Right ventricle myocardium inferior (tissue), 1 donor: Measurements from ENCODE around the gene MYADM. TPM values are rescaled to one million over a fixed set of nuclear protein-coding genes. Genes with fewer than 3 reads are reported as not detected.
"Not testable (repeated sequence)": the region's sequence is repeated elsewhere in the genome, so short reads cannot be mapped to it uniquely, and the experiment has no call there.

ENCODE experiments used
- ATAC-seq: fragments of 200-7000 bp; cut with Tn5 transposase; one replicate; pipeline ENCODE4 v1.9.1; 2020; ENCODE audit warnings: mild to moderate bottlenecking, moderate library complexity
- DNase-seq: peaks from one replicate; pipeline ENCODE4 v3.0.0; 2021; ENCODE audit errors: missing footprints
- intact Hi-C: fragments of 100-400 bp; cut with DNase I; formaldehyde crosslinking; loops from one replicate; pipeline ENCODE4 v1.11.0; 2022
- long read RNA-seq: library from polyadenylated mRNA; unstranded; transcript quantifications from one replicate; pipeline ENCODE4 v2.0.0, GENCODE V29; 2021
- total RNA-seq: library from RNA; stranded (reverse); fragmentation: NEBNext Ultra II Directional; extraction: Animal tissue kit (Norgen Biotek cat#: 25700); gene quantifications from one replicate; pipeline ENCODE4 v1.2.1, GENCODE V29; 2021
- donor health status: DM: no; HTN: yes; CAD: no; lungs with severe emphysema.

MYADM gene, protein sequence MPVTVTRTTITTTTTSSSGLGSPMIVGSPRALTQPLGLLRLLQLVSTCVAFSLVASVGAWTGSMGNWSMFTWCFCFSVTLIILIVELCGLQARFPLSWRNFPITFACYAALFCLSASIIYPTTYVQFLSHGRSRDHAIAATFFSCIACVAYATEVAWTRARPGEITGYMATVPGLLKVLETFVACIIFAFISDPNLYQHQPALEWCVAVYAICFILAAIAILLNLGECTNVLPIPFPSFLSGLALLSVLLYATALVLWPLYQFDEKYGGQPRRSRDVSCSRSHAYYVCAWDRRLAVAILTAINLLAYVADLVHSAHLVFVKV
- 141 TPM for total RNA-seq
- long read RNA-seq, transcript MYADM-204 (3 exons, 3,056 nt), result major isoform, 14 of 40 reads
- long read RNA-seq, partial matches to known transcripts, result 22 of 40 reads
- long read RNA-seq, other reads (novel, unspliced or antisense), result 0 of 40 reads

- ATAC-seq (peak; percentile 89), DNase-seq (peak; percentile 100)
- intact Hi-C loops, result loop anchor here (5.0 to 10.0 kb wide), 2 partner anchors 325 to 597 kb away; partner anchors contain the start of genes LENG9 and TSEN34
Measured at GRCh38 chr19:53867225-53868090, at the start of gene MYADM. TSS of gene MYADM (plus strand) at chr19:53867883. CDS start at chr19:53873530, 5,647 bp downstream.

GRCh38 chr19:53818756-53819155 lies 48.9 kb upstream of the MYADM start:
- intact Hi-C loops, result no loop called here
- ATAC-seq, result no peak
- DNase-seq, result no peak

DNA sequence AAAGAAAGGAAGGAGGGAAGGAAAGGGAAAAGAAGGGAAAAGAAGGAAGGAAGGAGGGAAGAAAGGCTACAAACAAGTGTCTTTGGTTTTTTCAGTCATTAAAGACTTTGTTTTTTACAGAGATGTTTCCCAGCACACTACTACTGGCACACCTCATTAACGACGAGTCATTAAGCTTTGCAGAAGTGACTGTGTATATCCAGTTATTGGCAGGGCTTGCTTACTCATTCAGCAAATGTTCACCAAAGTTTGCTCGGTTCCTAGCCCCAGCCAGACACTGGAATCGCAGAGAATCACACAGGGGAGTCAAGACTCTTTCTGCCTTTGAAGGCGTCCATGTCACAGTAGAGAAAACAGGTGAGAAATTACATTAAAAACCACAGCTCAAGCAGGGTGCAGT lies 47.8 kb upstream of the MYADM start:
- ATAC-seq, result no peak
- intact Hi-C loops, result no loop called here
- no peak for DNase-seq

DNA sequence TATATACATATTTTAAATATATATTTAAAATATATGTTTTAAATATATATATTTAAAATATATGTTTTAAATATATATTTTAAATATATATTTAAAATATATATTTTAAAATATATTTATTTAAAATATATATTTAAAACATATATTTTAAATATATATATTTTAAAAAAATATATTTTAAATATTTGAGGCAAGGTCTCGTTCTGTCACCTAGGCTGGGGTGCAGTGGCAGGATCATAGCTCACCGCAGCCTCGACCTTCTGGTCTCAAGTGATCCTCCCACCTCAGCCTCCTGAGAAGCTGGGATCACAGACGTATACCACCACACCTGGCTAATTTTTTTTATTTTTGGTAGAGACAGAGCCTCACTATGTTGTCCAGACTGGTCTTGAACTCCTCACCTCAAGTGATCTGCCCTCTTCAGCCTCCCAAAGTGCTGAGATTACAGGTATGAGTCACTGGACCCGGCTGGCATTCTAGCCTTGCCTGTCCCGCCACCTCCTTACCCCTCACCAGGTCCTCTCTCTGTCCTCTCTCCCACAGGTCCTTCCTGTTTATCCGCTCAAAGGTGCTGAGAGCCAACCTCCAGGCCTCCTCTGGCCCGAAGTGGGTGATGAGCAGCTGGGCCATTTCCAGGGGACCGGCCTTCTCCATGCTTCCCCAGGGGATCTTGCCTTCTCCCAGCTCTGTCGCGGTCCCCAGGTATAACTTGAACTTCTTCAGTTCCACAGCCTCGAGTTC lies 44.1 kb upstream of the MYADM start:
- no peak for DNase-seq
- intact Hi-C loops, result no loop called here
- ATAC-seq, result no peak

- peak; percentile 82 for DNase-seq
- intact Hi-C loops, result no loop called here
- ATAC-seq, result peak; percentile 75
Measured at GRCh38 chr19:53824134-53824611, 43.5 kb upstream of the MYADM start, which contains the start of gene NLRP12. TSS of gene NLRP12 (minus strand) at chr19:53824314. CDS start at chr19:53824174, 140 bp downstream.

- ATAC-seq (no peak), DNase-seq (no peak)
- intact Hi-C loops, result no loop called here
Measured at GRCh38 chr19:53826876-53827275, 40.8 kb upstream of the MYADM start.

DNA sequence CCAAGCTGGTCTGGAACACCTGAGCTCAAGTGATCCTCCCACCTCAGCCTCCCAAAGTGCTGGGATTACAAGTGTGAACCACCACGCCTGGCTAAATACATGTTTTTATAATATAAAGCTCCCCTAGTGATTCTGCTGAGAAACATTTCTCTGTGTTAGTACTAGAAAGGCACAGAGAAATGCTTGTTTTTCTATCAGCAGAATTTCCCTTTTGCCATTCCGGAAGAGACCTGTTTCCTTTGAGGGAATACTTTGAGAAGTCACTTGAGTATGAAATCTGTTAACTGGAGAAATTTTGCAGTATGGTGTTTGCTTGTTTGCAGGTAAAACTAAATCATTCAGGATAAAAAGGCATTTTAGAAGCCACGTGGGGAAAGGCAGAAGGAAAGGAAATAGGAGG lies 39.2 kb upstream of the MYADM start:
- intact Hi-C loops, result no loop called here
- no peak for ATAC-seq
- DNase-seq, result no peak

DNA sequence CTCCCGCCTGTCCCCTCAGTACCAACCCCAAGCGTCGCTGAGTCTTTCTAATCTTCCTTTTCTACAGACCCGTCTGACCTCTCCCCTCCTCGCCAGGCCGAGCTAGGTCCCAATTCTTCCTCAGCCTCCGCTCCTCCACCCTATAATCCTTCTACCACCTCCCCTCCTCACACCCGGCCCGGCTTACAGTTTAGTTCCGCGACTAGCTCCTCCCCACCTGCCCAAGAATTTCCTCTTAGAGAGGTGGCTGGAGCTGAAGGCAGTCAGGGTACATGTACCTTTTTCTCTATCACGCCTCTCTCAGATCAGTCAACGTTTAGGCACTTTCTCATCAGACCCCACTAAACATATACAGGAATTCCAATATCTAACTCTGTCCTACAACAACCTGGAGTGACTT lies 34.8 kb upstream of the MYADM start:
- DNase-seq, intact Hi-C loops, ATAC-seq: not testable (repeated sequence)

- DNase-seq, ATAC-seq, intact Hi-C loops: not testable (repeated sequence)
Measured at GRCh38 chr19:53838446-53838845, 29.2 kb upstream of the MYADM start.

DNA sequence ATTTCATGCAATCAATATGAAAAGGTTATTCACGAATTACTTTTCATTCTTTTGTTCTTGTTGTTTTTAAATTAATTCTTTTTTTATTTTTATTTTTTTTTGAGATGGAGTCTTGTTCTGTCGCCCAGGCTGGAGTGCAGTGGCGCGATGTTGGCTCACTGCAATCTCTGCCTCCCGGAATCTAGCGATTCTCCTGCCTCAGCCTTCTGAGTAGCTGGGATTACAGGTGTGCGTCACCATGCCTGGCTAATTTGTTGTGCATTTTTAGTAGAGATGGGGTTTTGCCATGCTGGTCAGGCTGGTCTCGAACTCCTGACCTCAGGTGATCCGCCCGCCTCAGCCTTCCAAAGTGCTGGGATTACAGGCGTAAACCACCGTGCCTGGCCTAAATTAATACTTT lies 27.4 kb upstream of the MYADM start:
- intact Hi-C loops, DNase-seq, ATAC-seq: not testable (repeated sequence)

DNA sequence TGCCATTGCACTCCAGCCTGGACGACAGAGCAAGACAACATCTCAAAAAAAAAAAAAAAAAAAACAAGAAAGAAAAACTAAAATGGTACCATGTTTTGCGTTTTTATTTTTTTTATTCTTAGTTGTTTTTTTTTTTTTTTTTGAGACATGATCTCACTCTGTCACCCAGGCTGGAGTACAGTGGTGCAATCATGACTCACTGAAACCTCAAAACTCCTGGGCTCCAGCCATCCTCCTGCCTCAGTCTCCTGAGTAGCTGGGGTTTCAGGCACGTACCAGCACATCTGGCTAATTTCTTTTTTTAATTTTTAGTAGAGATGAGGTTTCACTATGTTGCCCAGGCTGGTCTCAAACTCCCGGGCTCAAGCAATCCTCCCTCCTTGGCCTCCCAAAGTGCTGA lies 26.8 kb upstream of the MYADM start:
- DNase-seq, ATAC-seq, intact Hi-C loops: not testable (repeated sequence)

DNA sequence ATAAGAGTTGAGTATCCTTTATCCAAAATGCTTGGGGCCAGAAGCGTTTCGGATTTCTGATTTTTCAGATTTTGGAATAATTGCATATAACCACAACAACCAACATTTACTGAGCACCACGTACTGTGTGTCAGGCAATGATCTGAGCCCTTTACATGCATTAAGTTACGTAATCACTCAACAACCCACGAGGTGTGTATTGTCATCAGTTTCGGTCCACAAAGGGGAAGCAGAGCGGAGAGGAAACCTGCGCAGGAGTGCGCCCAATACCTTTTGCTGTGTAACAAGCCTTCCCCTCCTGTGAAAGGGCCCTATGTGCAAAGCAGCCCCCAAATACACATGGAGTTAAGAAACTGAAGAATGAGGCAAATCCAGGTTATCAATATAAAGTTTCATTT lies 22.8 kb upstream of the MYADM start:
- no peak for DNase-seq
- intact Hi-C loops, result no loop called here
- ATAC-seq, result no peak

- ATAC-seq, result no peak
- intact Hi-C loops, result no loop called here
Measured at GRCh38 chr19:53847555-53847954, 20.1 kb upstream of the MYADM start.

GRCh38 chr19:53849237-53849676 lies 18.4 kb upstream of the MYADM start:
- ATAC-seq, result peak; percentile 39
- no peak for DNase-seq
- intact Hi-C loops, result no loop called here

More at GRCh38 chr19:53847555-53847954, 20.1 kb upstream of the MYADM start:
- no peak for DNase-seq

- ATAC-seq (no peak), DNase-seq (no peak)
- intact Hi-C loops, result no loop called here
Measured at GRCh38 chr19:53853707-53854106, 14.0 kb upstream of the MYADM start.

DNA sequence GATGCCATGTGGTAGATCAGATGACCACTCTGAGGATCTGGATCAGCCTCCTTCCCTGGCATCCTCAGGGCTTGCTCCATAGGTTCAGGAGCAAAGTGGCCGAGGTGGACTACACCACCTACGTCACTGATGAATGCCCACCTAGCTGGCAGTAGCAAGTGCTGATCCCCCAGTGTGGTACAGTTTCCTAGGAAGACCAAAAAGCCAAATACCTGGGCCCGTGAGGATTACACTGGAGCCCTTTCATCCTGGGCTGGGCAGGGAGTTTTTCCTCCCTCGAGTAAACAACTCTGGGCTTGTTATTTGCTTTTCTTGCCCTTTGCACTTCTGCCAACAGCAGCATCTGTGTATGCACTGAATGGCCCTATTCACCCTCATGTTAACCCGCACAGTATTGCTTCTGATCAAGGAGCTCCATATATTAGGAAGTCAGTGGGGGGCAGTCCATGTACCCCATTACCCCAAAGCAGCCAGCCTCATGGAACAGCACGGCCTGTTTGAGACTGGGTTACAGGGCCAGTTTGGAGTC lies 3.3 kb upstream of the MYADM start:
- no peak for ATAC-seq
- intact Hi-C loops, result loop anchor here (10.0 kb wide), 1 partner anchor 600 kb away; the partner anchor contains the start of gene LENG9
- DNase-seq, result no peak

GRCh38 chr19:53865523-53865917 lies 2.2 kb upstream of the MYADM start:
- ATAC-seq (no peak), DNase-seq (peak; percentile 35)
- intact Hi-C loops, result loop anchor here (5.0 to 10.0 kb wide), 2 partner anchors 327 to 599 kb away; partner anchors contain the start of genes LENG9 and TSEN34
